ENCODE data around the gene CNPY2. TPM values are rescaled to one million over a fixed set of nuclear protein-coding genes. Genes with fewer than 3 reads are reported as not detected.
"Not testable (repeated sequence)": the region's sequence is repeated elsewhere in the genome, so short reads cannot be mapped to it uniquely, and the experiment has no call there.

CNPY2 gene
- total and polyA plus RNA-seq, 8 donors: 126 to 168 (median 146) TPM

GRCh38 chr12:56339158-56339422 is 23.3 kb upstream of the CNPY2 start:
- Histone ChIP-seq H3K4me3 (no peak overlapping the region), H3K27ac (peak overlapping the region in 1 of 2 donors; percentile 67), H3K27me3 (no peaks in the 10 kb centered on the region)

DNA sequence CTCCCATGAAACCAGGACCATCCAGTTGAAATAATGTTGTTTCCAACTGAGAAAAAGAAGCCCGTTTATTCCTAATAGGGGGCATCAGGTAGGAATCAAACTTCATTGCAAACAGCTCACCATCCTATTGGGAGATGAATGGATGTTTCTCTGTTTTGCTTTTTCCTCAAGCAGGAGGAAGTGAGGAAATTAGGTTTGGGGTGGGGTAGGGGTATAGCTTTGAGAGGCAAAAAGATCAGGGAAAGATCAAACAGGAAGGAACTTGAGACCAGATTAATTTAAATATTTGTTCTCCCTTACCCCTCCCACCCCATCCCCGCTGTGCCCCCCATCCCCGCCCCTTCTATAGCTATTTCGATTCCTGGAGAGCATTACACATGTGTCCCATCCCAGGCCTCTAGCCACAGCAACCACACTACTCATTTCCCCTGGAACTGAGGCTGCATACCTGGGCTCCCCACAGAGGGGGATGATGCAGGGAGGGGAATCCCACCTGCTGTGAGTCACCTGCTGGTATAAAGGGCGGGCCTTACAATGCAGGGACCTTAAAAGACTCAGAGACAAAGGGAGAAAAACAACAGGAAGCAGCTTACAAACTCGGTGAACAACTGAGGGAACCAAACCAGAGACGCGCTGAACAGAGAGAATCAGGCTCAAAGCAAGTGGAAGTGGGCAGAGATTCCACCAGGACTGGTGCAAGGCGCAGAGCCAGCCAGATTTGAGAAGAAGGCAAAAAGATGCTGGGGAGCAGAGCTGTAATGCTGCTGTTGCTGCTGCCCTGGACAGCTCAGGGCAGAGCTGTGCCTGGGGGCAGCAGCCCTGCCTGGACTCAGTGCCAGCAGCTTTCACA is 22.7 kb upstream of the CNPY2 start, which contains the start of gene IL23A:
TSS of gene IL23A (plus strand) at position 577 of the 850 bp plus-strand sequence. CDS start at position 738, 161 bp downstream.
- Histone ChIP-seq H3K36me3 (peaks cover 0 to 26% of the 10 kb centered on the region in 2 donors), H3K4me1 (peaks cover 0 to 40% of the 10 kb centered on the region in 2 donors), H3K4me3 (no peak within 1 kb of the TSS), H3K27me3 (no peaks in the 10 kb centered on the region), H3K27ac (peak within 1 kb of the TSS in 1 of 2 donors; percentile 67), H3K9me3 (no peaks in the 10 kb centered on the region)
- ATAC-seq (no peak), DNase-seq (no peak)
- TF ChIP-seq, protein P1, sequence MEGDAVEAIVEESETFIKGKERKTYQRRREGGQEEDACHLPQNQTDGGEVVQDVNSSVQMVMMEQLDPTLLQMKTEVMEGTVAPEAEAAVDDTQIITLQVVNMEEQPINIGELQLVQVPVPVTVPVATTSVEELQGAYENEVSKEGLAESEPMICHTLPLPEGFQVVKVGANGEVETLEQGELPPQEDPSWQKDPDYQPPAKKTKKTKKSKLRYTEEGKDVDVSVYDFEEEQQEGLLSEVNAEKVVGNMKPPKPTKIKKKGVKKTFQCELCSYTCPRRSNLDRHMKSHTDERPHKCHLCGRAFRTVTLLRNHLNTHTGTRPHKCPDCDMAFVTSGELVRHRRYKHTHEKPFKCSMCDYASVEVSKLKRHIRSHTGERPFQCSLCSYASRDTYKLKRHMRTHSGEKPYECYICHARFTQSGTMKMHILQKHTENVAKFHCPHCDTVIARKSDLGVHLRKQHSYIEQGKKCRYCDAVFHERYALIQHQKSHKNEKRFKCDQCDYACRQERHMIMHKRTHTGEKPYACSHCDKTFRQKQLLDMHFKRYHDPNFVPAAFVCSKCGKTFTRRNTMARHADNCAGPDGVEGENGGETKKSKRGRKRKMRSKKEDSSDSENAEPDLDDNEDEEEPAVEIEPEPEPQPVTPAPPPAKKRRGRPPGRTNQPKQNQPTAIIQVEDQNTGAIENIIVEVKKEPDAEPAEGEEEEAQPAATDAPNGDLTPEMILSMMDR (IDR thresholded peaks at IDR 0.05): no peak
- intact Hi-C loops (cut with DNase I): no loop called here

More at GRCh38 chr12:56339158-56339422, 23.3 kb upstream of the CNPY2 start:
- TF ChIP-seq, protein P1 (IDR thresholded peaks at IDR 0.05): no peak
- Histone ChIP-seq H3K9me3 (no peaks in the 10 kb centered on the region), H3K36me3 (peaks cover 0 to 32% of the 10 kb centered on the region in 2 donors), H3K4me1 (peaks cover 0 to 40% of the 10 kb centered on the region in 2 donors)
- intact Hi-C loops (cut with DNase I): no loop called here
- no peak for ATAC-seq
- DNase-seq: no peak

DNA sequence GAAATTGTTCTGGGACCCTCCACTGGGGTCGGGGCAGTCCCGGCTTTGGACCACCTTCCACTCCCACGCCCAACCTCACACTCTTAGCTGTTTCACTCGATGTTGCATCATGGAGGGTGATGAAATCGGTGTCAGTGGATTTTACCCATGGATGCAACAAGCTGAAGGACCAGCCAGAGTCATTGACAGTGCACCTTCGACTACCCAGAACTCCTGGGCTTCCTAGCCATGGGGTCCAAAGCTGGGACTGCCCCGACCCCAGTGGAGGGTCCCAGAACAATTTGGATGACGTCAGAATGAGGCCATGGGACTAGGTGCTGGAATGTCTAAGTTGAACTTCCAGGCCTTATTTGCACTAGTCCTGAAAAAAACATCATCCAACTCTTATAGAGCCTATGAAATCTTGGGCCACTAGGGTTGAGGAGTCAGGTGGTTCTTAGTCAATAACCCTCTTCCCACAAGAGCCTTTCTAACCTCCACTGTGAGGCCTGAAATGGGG is 22.0 kb upstream of the CNPY2 start:
- Histone ChIP-seq H3K27ac (peak overlapping the region in 1 of 2 donors; percentile 67), H3K4me1 (peaks cover 0 to 47% of the 10 kb centered on the region in 2 donors), H3K9me3 (no peaks in the 10 kb centered on the region), H3K27me3 (no peaks in the 10 kb centered on the region), H3K36me3 (peaks cover 0 to 19% of the 10 kb centered on the region in 2 donors), H3K4me3 (no peak overlapping the region)
- intact Hi-C loops (cut with DNase I): no loop called here
- TF ChIP-seq, protein P1 (IDR thresholded peaks at IDR 0.05): no peak
- no peak for DNase-seq
- no peak for ATAC-seq

- peaks cover 0 to 6% of the 10 kb centered on the region in 2 donors for H3K36me3 ChIP-seq
- TF ChIP-seq, protein P1 (IDR thresholded peaks at IDR 0.05): no peak
- no peaks in the 10 kb centered on the region for H3K27me3 ChIP-seq
- H3K4me3 ChIP-seq: no peak overlapping the region
- H3K27ac ChIP-seq: peak overlapping the region in 1 of 2 donors; percentile 33
- intact Hi-C loops (cut with DNase I): no loop called here
- DNase-seq (peak in 1 of 4 donors; percentile 58), ATAC-seq (no peak)
- H3K4me1 ChIP-seq: peaks cover 0 to 50% of the 10 kb centered on the region in 2 donors
- no peaks in the 10 kb centered on the region for H3K9me3 ChIP-seq
Observed at GRCh38 chr12:56336361-56337167, 20.8 kb upstream of the CNPY2 start.

GRCh38 chr12:56335527-56335926 is 19.7 kb upstream of the CNPY2 start:
- DNase-seq; H3K27me3 ChIP-seq; H3K4me3 ChIP-seq; intact Hi-C loops (cut with DNase I); H3K9me3 ChIP-seq; ATAC-seq; H3K36me3 ChIP-seq; H3K27ac ChIP-seq: not testable (repeated sequence)
- H3K4me1 ChIP-seq: peaks cover 0 to 50% of the 10 kb centered on the region in 2 donors
